H9 (cell line): ENCODE measurements around the gene GAS6. TPM values are rescaled to one million over a fixed set of nuclear protein-coding genes. Genes with fewer than 3 reads are reported as not detected.

Source experiments
- DNase-seq: peaks from one replicate; pipeline ENCODE4 v3.0.0-alpha.2; 2017
- H2AFZ ChIP-seq: one replicate; pipeline ENCODE4 v1.6.1; 2013; ENCODE audit warnings: mild to moderate bottlenecking, low read length, control low read depth, moderate library complexity
- H2AK5ac ChIP-seq: 2 replicates; pipeline ENCODE4 v1.6.1; 2013; ENCODE audit warnings: low read length, control low read depth, mixed read lengths; ENCODE audit not compliant: insufficient read length
- H2BK120ac ChIP-seq: one replicate; pipeline ENCODE4 v1.6.1; 2013; ENCODE audit warnings: low read depth, mild to moderate bottlenecking, low read length, control low read depth, inconsistent platforms; ENCODE audit not compliant: poor library complexity, severe bottlenecking
- H2BK12ac ChIP-seq: 2 replicates; pipeline ENCODE4 v1.6.1; 2013; ENCODE audit warnings: low read length, control low read depth, mixed read lengths, low read depth; ENCODE audit not compliant: insufficient read length
- H2BK15ac ChIP-seq: 2 replicates; pipeline ENCODE4 v1.6.1; 2013; ENCODE audit warnings: low read depth, low read length, control low read depth
- H2BK20ac ChIP-seq: one replicate; pipeline ENCODE4 v1.6.1; 2013; ENCODE audit warnings: low read depth, mild to moderate bottlenecking, low read length, control low read depth, inconsistent platforms; ENCODE audit not compliant: poor library complexity, severe bottlenecking
- H2BK5ac ChIP-seq: 2 replicates; pipeline ENCODE4 v1.6.1; 2013; ENCODE audit warnings: low read length, control low read depth, mixed read lengths; ENCODE audit not compliant: insufficient read length
- H3K14ac ChIP-seq: 2 replicates; pipeline ENCODE4 v1.6.1; 2013; ENCODE audit warnings: low read length, control low read depth; ENCODE audit not compliant: insufficient read depth
- H3K18ac ChIP-seq: 2 replicates; pipeline ENCODE4 v1.6.1; 2013; ENCODE audit warnings: low read depth, mild to moderate bottlenecking, mixed read lengths, low read length, control low read depth; ENCODE audit not compliant: insufficient read length
- H3K23ac ChIP-seq: 2 replicates; pipeline ENCODE4 v1.6.1; 2013; ENCODE audit warnings: low read length, control low read depth, mixed read lengths, low read depth; ENCODE audit not compliant: insufficient read length
- H3K23me2 ChIP-seq: 2 replicates; pipeline ENCODE4 v1.6.1; 2013; ENCODE audit warnings: low read depth, mild to moderate bottlenecking, mixed read lengths, low read length, control low read depth; ENCODE audit not compliant: insufficient read length, poor library complexity, severe bottlenecking
- H3K27ac ChIP-seq: 2 replicates; pipeline ENCODE4 v1.5.1; 2013; ENCODE audit warnings: low read length, control low read depth, mixed read lengths, low read depth; ENCODE audit not compliant: insufficient read length
- H3K27me3 ChIP-seq: 2 replicates; pipeline ENCODE4 v1.6.1; 2013; ENCODE audit warnings: low read length, control low read depth, inconsistent platforms; ENCODE audit not compliant: insufficient read depth
- H3K4ac ChIP-seq: 2 replicates; pipeline ENCODE4 v1.6.1; 2013; ENCODE audit warnings: low read depth, mild to moderate bottlenecking, control low read depth, inconsistent platforms, low read length, moderate library complexity
- H3K4me1 ChIP-seq: 2 replicates; pipeline ENCODE4 v1.6.1; 2013; ENCODE audit warnings: low read length, control low read depth, inconsistent platforms; ENCODE audit not compliant: insufficient read depth
- H3K4me2 ChIP-seq: 2 replicates; pipeline ENCODE4 v1.6.1; 2013; ENCODE audit warnings: low read length, control low read depth, mixed read lengths; ENCODE audit not compliant: insufficient read length, insufficient read depth
- H3K56ac ChIP-seq: 2 replicates; pipeline ENCODE4 v1.6.1; 2013; ENCODE audit warnings: low read depth, mild to moderate bottlenecking, mixed read lengths, low read length, control low read depth; ENCODE audit not compliant: insufficient read length
- H3K79me1 ChIP-seq: 2 replicates; pipeline ENCODE4 v1.6.1; 2013; ENCODE audit warnings: low read depth, mild to moderate bottlenecking, moderate library complexity, low read length, control low read depth, inconsistent platforms; ENCODE audit not compliant: insufficient read depth, poor library complexity, severe bottlenecking
- H3K79me2 ChIP-seq: 2 replicates; pipeline ENCODE4 v1.6.1; 2013; ENCODE audit warnings: low read length, control low read depth, inconsistent platforms; ENCODE audit not compliant: insufficient read depth
- H3K9ac ChIP-seq: 2 replicates; pipeline ENCODE4 v1.6.1; 2013; ENCODE audit warnings: low read length, control low read depth, mixed read lengths; ENCODE audit not compliant: insufficient read length; ENCODE audit errors: extremely low read depth
- H3K9me3 ChIP-seq: one replicate; pipeline ENCODE4 v1.6.1; 2013; ENCODE audit warnings: low read depth, low read length, inconsistent platforms; ENCODE audit not compliant: control insufficient read depth
- H3T11ph ChIP-seq: one replicate; pipeline ENCODE4 v1.6.1; 2013; ENCODE audit warnings: mild to moderate bottlenecking, low read length, control low read depth, inconsistent platforms
- H4K20me1 ChIP-seq: one replicate; pipeline ENCODE4 v1.6.1; 2013; ENCODE audit not compliant: control insufficient read depth, insufficient read length, insufficient read depth
- H4K5ac ChIP-seq: 2 replicates; pipeline ENCODE4 v1.6.1; 2013; ENCODE audit warnings: low read depth, mild to moderate bottlenecking, mixed read lengths, low read length, control low read depth; ENCODE audit not compliant: insufficient read length
- H4K8ac ChIP-seq: replicated peaks from 2 replicates; pipeline ENCODE4 v1.6.1; 2013; ENCODE audit warnings: low read length, control low read depth, mixed read lengths, low read depth; ENCODE audit not compliant: insufficient read length
- H4K91ac ChIP-seq: 2 replicates; pipeline ENCODE4 v1.6.1; 2013; ENCODE audit warnings: low read depth, mild to moderate bottlenecking, moderate library complexity, mixed read lengths, low read length, control low read depth; ENCODE audit not compliant: insufficient read length
- H3K27ac Mint-ChIP-seq, 3 experiments: 2 replicates in 2 of 3; 3 replicates in 1 of 3; pipeline ENCODE4 v1.8.0; 2020 to 2021; ENCODE audit warnings: mixed read lengths in 3 of 3, mild to moderate bottlenecking in 1 of 3, moderate library complexity in 1 of 3
- H3K27me3 Mint-ChIP-seq: 2 replicates; pipeline ENCODE4 v1.8.0; 2021; ENCODE audit warnings: low read depth, mild to moderate bottlenecking, moderate library complexity, mixed read lengths
- H3K36me3 Mint-ChIP-seq, 3 experiments: 2 replicates in 2 of 3; 3 replicates in 1 of 3; pipeline ENCODE4 v1.8.0; 2020 to 2021; ENCODE audit warnings: low read depth in 3 of 3, mixed read lengths in 3 of 3; ENCODE audit not compliant: insufficient read depth in 1 of 3
- H3K4me1 Mint-ChIP-seq, 2 experiments: 2 replicates each; pipeline ENCODE4 v1.8.0; 2020; ENCODE audit warnings: mixed read lengths in 2 of 2
- H3K4me3 Mint-ChIP-seq, 2 experiments: 2 replicates in 1 of 2; 3 replicates in 1 of 2; pipeline ENCODE4 v1.8.0; 2020 to 2021; ENCODE audit warnings: mild to moderate bottlenecking in 2 of 2, mixed read lengths in 2 of 2, moderate library complexity in 1 of 2
- H3K9me3 Mint-ChIP-seq, 2 experiments: 2 replicates in 1 of 2; 3 replicates in 1 of 2; pipeline ENCODE4 v1.8.0; 2020; ENCODE audit warnings: mild to moderate bottlenecking in 2 of 2, mixed read lengths in 2 of 2, moderate library complexity in 1 of 2
- WGBS: extraction: QIAGEN DNeasy Blood & Tissue Kit; methylation state at CpG from one replicate; pipeline ENCODE4 v1.1.7; 2013; ENCODE audit warnings: missing lambda C conversion rate, low lambda C conversion rate, mixed read lengths; ENCODE audit not compliant: insufficient read length; ENCODE audit errors: extremely low coverage; 5-methylcytosine and 5-hydroxymethylcytosine counted together
- total RNA-seq: library from RNA; stranded (reverse); gene quantifications from 2 replicates; pipeline ENCODE4 v1.2.1, GENCODE V29; 2021
- TF ChIP-seq, protein P1 (sequence below): fragments of 200-600 bp; sonication (generic); conservative IDR thresholded peaks from 3 replicates; pipeline ENCODE4 v1.8.0; 2021; ENCODE audit warnings: antibody characterized with exemption, mild to moderate bottlenecking

Gene GAS6
- total RNA-seq, 1 experiment from 2014 or later, result 20.5 TPM

DNA sequence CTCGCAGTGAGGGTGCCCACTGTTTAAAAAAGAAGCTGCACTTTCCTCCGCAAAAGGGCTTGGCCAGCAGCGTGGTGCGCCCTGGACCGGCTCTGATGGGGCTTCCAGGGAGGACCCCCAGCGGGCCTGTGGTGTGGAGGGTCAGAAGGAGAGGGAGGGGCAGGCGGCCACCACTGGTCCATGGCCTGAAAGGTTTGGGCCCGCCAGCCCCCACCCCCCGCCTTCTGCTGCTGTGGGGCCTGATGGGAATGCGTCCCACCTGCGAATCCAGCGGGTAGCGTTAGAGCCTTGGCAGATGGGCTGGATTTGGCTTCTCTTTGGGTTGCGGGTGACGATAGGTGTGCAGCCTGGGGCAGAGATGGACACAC, 70.2 kb downstream of the GAS6 start:
- no peak overlapping the region for H3K27ac ChIP-seq
- no peaks in the 10 kb centered on the region for H3K79me2 ChIP-seq
- Mint-ChIP-seq H3K9me3 (no peaks in the 10 kb centered on the region), H3K27me3 (no peaks in the 10 kb centered on the region; the same call in 1 of the 2 replicates), H3K36me3 (no peaks in the 10 kb centered on the region), H3K27ac (no peak overlapping the region), H3K4me1 (no peaks in the 10 kb centered on the region), H3K4me3 (no peak overlapping the region)
- H4K20me1 ChIP-seq, result no peaks in the 10 kb centered on the region
- no peak overlapping the region for H3K4me2 ChIP-seq
- no peak overlapping the region for H3K9ac ChIP-seq
- no peak overlapping the region for H4K91ac ChIP-seq
- no peaks in the 10 kb centered on the region for H3K79me1 ChIP-seq
- no peak overlapping the region for H3K4ac ChIP-seq
- no peak overlapping the region for H2BK20ac ChIP-seq
- no peaks in the 10 kb centered on the region for H3K23me2 ChIP-seq
- no peaks in the 10 kb centered on the region for H3K4me1 ChIP-seq
- no peak overlapping the region for H3K56ac ChIP-seq
- H4K5ac ChIP-seq, result no peak overlapping the region
- H3K14ac ChIP-seq, result no peak overlapping the region
- H3K18ac ChIP-seq, result no peak overlapping the region
- H2AK5ac ChIP-seq, result no peak overlapping the region
- H2BK15ac ChIP-seq, result no peak overlapping the region
- H2BK5ac ChIP-seq, result no peak overlapping the region
- H3K9me3 ChIP-seq, result no peaks in the 10 kb centered on the region
- H3T11ph ChIP-seq, result no peak overlapping the region
- no CpG with 5 or more reads among the region's 15 CpGs for WGBS
- H2BK120ac ChIP-seq, result no peak overlapping the region
- no peak overlapping the region for H2BK12ac ChIP-seq
- H2AFZ ChIP-seq, result no peak overlapping the region
- H4K8ac ChIP-seq, result no peak overlapping the region
- TF ChIP-seq, protein P1, sequence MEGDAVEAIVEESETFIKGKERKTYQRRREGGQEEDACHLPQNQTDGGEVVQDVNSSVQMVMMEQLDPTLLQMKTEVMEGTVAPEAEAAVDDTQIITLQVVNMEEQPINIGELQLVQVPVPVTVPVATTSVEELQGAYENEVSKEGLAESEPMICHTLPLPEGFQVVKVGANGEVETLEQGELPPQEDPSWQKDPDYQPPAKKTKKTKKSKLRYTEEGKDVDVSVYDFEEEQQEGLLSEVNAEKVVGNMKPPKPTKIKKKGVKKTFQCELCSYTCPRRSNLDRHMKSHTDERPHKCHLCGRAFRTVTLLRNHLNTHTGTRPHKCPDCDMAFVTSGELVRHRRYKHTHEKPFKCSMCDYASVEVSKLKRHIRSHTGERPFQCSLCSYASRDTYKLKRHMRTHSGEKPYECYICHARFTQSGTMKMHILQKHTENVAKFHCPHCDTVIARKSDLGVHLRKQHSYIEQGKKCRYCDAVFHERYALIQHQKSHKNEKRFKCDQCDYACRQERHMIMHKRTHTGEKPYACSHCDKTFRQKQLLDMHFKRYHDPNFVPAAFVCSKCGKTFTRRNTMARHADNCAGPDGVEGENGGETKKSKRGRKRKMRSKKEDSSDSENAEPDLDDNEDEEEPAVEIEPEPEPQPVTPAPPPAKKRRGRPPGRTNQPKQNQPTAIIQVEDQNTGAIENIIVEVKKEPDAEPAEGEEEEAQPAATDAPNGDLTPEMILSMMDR, result no peak
- no peak overlapping the region for H3K23ac ChIP-seq
- DNase-seq, result no peak
- H3K27me3 ChIP-seq, result no peaks in the 10 kb centered on the region
